ENCODE results near the gene NHSL1. TPM values are rescaled to one million over a fixed set of nuclear protein-coding genes. Genes with fewer than 3 reads are reported as not detected.
"Not testable (repeated sequence)": the region's sequence is repeated elsewhere in the genome, so short reads cannot be mapped to it uniquely, and the experiment has no call there.

NHSL1 gene
- total RNA-seq, 4 donors from 2014 or later: 73.2 to 117 (median 98.0) TPM

DNA sequence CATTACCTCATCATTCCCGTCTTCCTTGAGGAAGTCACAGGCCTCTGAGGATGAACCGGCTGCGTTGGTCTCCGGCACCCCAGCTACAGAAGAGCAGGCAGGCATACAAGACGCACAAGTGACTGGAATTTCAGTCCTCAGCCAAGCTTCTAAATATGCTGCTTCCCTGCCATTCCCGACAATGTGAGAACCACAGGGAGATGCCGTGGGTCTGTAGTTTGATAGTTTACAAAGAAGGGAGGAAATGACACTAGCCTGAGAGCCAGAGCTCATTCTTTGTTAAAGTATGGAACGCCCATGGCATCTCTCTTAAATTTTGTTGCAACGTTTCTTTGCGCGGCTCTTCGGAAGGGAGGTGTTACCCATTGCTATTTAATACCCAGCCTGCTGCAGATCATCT, 69.5 kb downstream of the NHSL1 start:
- WGBS, 2 donors (ENCODE audit: low coverage in 1 of 2): 62 to 66% methylated on average over 7 to 12 of the region's 12 CpGs
- H3K27ac ChIP-seq: peak overlapping the region in 1 of 4 donors; percentile 6

DNA sequence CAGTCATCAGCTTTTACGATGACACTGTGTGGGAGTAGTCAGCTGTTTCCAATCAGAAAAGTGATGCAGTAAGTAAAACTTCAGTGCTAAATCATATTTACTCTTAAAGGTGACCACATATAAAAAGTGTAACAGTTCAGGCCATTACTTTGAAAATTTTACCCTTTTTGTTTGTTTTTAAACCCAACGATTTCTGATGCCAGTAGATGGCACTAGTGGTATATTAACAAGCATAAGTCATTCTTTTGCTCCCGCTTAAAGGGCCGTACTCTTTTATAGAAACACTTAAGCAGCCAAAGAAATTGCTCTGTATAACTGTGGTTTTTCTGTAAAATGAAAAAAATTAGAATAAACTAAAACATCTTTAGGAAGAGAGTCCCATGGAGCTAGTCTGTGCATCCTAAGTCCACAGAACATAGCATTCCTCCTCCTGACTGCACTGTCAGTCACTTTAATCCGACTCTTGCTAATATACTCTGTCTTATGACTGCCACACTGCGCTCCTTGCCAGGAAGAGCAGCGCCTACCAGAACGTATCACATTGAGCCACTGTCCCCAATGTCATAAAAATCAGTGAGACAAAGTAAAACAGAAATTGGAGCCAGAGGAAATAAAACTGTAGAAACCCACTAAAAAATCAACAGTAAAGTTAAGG, 70.2 kb downstream of the NHSL1 start:
- H3K9me3 ChIP-seq: no peaks in the 10 kb centered on the region
- no peak overlapping the region for H3K27ac ChIP-seq
- no peak for TF ChIP-seq POLR2AphosphoS5 (IDR thresholded peaks at IDR 0.05)
- TF ChIP-seq, protein P1, sequence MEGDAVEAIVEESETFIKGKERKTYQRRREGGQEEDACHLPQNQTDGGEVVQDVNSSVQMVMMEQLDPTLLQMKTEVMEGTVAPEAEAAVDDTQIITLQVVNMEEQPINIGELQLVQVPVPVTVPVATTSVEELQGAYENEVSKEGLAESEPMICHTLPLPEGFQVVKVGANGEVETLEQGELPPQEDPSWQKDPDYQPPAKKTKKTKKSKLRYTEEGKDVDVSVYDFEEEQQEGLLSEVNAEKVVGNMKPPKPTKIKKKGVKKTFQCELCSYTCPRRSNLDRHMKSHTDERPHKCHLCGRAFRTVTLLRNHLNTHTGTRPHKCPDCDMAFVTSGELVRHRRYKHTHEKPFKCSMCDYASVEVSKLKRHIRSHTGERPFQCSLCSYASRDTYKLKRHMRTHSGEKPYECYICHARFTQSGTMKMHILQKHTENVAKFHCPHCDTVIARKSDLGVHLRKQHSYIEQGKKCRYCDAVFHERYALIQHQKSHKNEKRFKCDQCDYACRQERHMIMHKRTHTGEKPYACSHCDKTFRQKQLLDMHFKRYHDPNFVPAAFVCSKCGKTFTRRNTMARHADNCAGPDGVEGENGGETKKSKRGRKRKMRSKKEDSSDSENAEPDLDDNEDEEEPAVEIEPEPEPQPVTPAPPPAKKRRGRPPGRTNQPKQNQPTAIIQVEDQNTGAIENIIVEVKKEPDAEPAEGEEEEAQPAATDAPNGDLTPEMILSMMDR (IDR thresholded peaks at IDR 0.05): peak; percentile 58 to 66 (median 65)
- H3K4me3 ChIP-seq: no peak overlapping the region
- in situ Hi-C loops (cut with MboI; ENCODE audit: low pct_ligation_motif_present in 1 of 4, low pct_unique_long_range_greater_than_20kb in 1 of 4, low sequenced_read_pairs in 3 of 4): loop anchor here in 2 of 4 donors (25.0 kb wide), 2 partner anchors 158 to 333 kb away; partner anchors contain the start of gene CCDC28A (in 2 of the 2)
- no peaks in the 10 kb centered on the region for H3K27me3 ChIP-seq
- intact Hi-C loops (cut with DNase I; ENCODE audit: low total_unique reads): loop anchor here (5.0 kb wide), 1 partner anchor 163 kb away; no protein-coding TSS in a partner anchor
- peaks cover 0 to 16% (median 3%) of the 10 kb centered on the region in 4 donors for H3K4me1 ChIP-seq
- no peak for DNase-seq
- WGBS, 2 donors (ENCODE audit: low coverage in 1 of 2): 25 to 26% methylated on average over 8 of the region's 8 CpGs
- H3K36me3 ChIP-seq: peaks cover 0 to 12% (median 0%) of the 10 kb centered on the region in 4 donors

More for the DNA sequence above, 69.5 kb downstream of the NHSL1 start:
- H3K27me3 ChIP-seq: no peaks in the 10 kb centered on the region
- no peaks in the 10 kb centered on the region for H3K9me3 ChIP-seq
- TF ChIP-seq, protein P1 (IDR thresholded peaks at IDR 0.05): no peak
- TF ChIP-seq POLR2A (IDR thresholded peaks at IDR 0.05) (no peak), POLR2AphosphoS5 (IDR thresholded peaks at IDR 0.05) (no peak), EP300 (IDR thresholded peaks at IDR 0.05; ENCODE audit: low read depth) (no peak)
- no peak overlapping the region for H3K4me3 ChIP-seq
- peaks cover 0 to 16% (median 3%) of the 10 kb centered on the region in 4 donors for H3K4me1 ChIP-seq
- no peak for DNase-seq
- H3K36me3 ChIP-seq: peaks cover 0 to 8% (median 0%) of the 10 kb centered on the region in 4 donors
- intact Hi-C loops (cut with DNase I; ENCODE audit: low total_unique reads) (loop anchor here (5.0 kb wide), 1 partner anchor 163 kb away; no protein-coding TSS in a partner anchor), in situ Hi-C loops (cut with MboI; ENCODE audit: low pct_ligation_motif_present in 1 of 4, low pct_unique_long_range_greater_than_20kb in 1 of 4, low sequenced_read_pairs in 3 of 4) (loop anchor here (5.0 to 25.0 kb wide), 6 partner anchors 83 to 333 kb away; partner anchors contain the start of gene CCDC28A (in 2 of the 4))

DNA sequence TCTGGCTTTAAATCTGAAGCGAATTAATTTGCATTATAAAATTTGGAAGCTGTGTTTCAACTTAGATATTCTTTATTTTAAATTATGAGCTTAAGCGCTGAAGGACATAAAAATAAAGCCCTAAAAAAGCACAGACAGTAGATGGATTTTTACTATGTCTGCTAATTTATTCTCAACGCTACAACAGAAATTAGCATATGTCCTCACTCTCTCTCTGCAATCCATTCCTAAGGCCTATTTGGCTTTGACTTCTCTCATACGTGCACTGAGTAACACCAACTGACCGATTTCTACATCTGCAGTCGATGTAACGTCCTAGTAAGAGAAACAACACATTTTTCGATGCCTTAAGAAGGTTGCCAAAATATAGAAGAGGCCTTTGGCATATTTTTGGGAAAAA, 71.6 kb downstream of the NHSL1 start:
- peaks cover 0 to 23% (median 3%) of the 10 kb centered on the region in 4 donors for H3K4me1 ChIP-seq
- no peak overlapping the region for H3K27ac ChIP-seq
- H3K4me3 ChIP-seq: no peak overlapping the region
- H3K27me3 ChIP-seq: no peaks in the 10 kb centered on the region
- intact Hi-C loops (cut with DNase I; ENCODE audit: low total_unique reads): loop anchor here (5.0 kb wide), 1 partner anchor 165 kb away; no protein-coding TSS in a partner anchor
- no peak for DNase-seq
- TF ChIP-seq POLR2A (IDR thresholded peaks at IDR 0.05): no peak
- in situ Hi-C loops (cut with MboI; ENCODE audit: low pct_ligation_motif_present in 1 of 4, low pct_unique_long_range_greater_than_20kb in 1 of 4, low sequenced_read_pairs in 3 of 4): loop anchor here in 2 of 4 donors (25.0 kb wide), 2 partner anchors 160 to 335 kb away; partner anchors contain the start of gene CCDC28A (in 2 of the 2)
- H3K9me3 ChIP-seq: no peaks in the 10 kb centered on the region
- peaks cover 0 to 7% (median 0%) of the 10 kb centered on the region in 4 donors for H3K36me3 ChIP-seq
- WGBS, 2 donors (ENCODE audit: low coverage in 1 of 2): 85 to 86% methylated on average over 8 of the region's 8 CpGs

DNA sequence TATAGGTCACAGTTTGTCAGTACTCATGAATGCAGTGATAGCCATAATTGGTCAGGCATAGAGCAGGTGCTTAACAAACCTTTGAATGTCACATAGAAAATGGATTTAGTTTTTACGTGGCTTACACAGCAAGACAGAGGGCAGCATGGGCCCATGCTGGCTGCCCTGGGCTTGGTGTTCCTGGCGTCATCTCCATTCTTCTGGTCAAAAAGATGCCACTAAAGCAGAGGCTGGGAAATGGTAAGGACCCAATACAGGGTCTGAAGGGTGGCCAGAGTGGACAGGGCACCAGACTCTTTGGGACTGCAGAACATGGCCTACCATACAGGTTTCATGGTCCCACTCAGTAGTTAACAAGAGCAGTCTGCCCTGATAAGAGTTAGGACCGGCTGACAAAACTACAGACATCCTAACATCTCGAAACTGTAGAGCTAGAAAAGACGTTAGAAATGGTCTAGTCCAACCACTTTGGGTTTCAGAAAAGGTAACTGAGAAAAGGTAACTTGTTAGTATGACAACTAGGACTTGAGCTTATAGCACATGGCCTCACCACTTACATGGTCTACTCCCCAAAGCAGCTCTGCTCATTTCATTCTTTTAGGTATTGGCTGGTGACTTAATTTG, 72.7 kb downstream of the NHSL1 start:
- peaks cover 0 to 7% (median 0%) of the 10 kb centered on the region in 4 donors for H3K36me3 ChIP-seq
- intact Hi-C loops (cut with DNase I; ENCODE audit: low total_unique reads): loop anchor here (5.0 kb wide), 1 partner anchor 166 kb away; no protein-coding TSS in a partner anchor
- no peak overlapping the region for H3K27ac ChIP-seq
- 68 to 83% methylated on average over 3 to 5 of the region's 5 CpGs for WGBS, 2 donors (ENCODE audit: low coverage in 1 of 2)
- in situ Hi-C loops (cut with MboI; ENCODE audit: low pct_ligation_motif_present in 1 of 4, low pct_unique_long_range_greater_than_20kb in 1 of 4, low sequenced_read_pairs in 3 of 4): loop anchor here in 2 of 4 donors (25.0 kb wide), 2 partner anchors 161 to 336 kb away; partner anchors contain the start of gene CCDC28A (in 2 of the 2)
- H3K27me3 ChIP-seq: no peaks in the 10 kb centered on the region
- peaks cover 0 to 23% (median 3%) of the 10 kb centered on the region in 4 donors for H3K4me1 ChIP-seq
- TF ChIP-seq POLR2A (IDR thresholded peaks at IDR 0.05) (no peak), EP300 (IDR thresholded peaks at IDR 0.05; ENCODE audit: low read depth) (no peak), POLR2AphosphoS5 (IDR thresholded peaks at IDR 0.05) (no peak)
- TF ChIP-seq, protein P1 (IDR thresholded peaks at IDR 0.05): no peak
- H3K4me3 ChIP-seq: no peak overlapping the region
- no peaks in the 10 kb centered on the region for H3K9me3 ChIP-seq
- no peak for DNase-seq

DNA sequence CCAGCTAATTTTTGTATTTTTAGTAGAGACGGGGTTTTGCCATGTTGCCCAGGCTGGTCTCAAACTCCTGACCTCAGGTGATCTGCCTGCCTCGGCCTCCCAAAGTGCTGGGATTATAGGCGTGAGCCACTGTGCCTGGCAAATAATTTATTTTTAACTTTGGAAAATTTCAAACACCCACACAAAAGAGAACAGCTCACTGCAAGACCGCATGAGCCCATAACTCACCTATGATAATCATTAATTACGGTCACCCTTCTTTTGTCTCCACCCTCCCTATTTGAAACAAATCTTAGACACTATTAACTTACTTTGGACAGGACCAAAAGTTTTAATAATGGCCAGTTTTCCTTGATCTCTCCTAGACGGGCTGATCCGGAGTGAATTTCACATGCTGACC, 74.0 kb downstream of the NHSL1 start:
- H3K36me3 ChIP-seq, H3K27me3 ChIP-seq, H3K9me3 ChIP-seq, H3K4me3 ChIP-seq, H3K27ac ChIP-seq, DNase-seq: not testable (repeated sequence)
- WGBS, 2 donors (ENCODE audit: low coverage in 1 of 2): 91 to 96% methylated on average over 4 to 7 of the region's 7 CpGs
- H3K4me1 ChIP-seq: peaks cover 0 to 23% (median 3%) of the 10 kb centered on the region in 4 donors
- in situ Hi-C loops (cut with MboI; ENCODE audit: low pct_ligation_motif_present in 1 of 4, low pct_unique_long_range_greater_than_20kb in 1 of 4, low sequenced_read_pairs in 3 of 4) (loop anchor here in 2 of 4 donors (25.0 kb wide), 2 partner anchors 162 to 337 kb away; partner anchors contain the start of gene CCDC28A (in 2 of the 2)), intact Hi-C loops (cut with DNase I; ENCODE audit: low total_unique reads) (loop anchor here (5.0 kb wide), 1 partner anchor 167 kb away; no protein-coding TSS in a partner anchor)

Measured in transverse colon (tissue), 4 donors.